Neutrophil (primary cell): ENCODE data around the gene PRAMEF1.

Source experiments
- H3K27ac ChIP-seq: fragments of 200-600 bp; sonication (generic); 2 replicates; pipeline ENCODE4 v1.5.1; 2016; ENCODE audit warnings: mild to moderate bottlenecking, moderate library complexity
- H3K27me3 ChIP-seq: fragments of 200-600 bp; sonication (generic); 2 replicates; pipeline ENCODE4 v1.6.0; 2016; ENCODE audit warnings: mild to moderate bottlenecking
- H3K36me3 ChIP-seq: fragments of 200-600 bp; sonication (generic); 2 replicates; pipeline ENCODE4 v1.5.1; 2017
- H3K4me1 ChIP-seq, 2 experiments: fragments of 200-600 bp in 1 of 2; sonication (generic) in 1 of 2; 1 replicate in 1 of 2; 2 replicates in 1 of 2; pipeline versions ENCODE4 v1.5.1 to v1.6.1; 2013 to 2016; ENCODE audit warnings: low read depth in 1 of 2, low read length in 1 of 2, mild to moderate bottlenecking in 1 of 2, moderate library complexity in 1 of 2; ENCODE audit not compliant: control insufficient read depth in 1 of 2, insufficient read depth in 1 of 2
- H3K4me3 ChIP-seq, 2 experiments: fragments of 200-600 bp in 1 of 2; sonication (generic) in 1 of 2; 1 replicate in 1 of 2; 2 replicates in 1 of 2; pipeline ENCODE4 v1.5.1; 2013 to 2016; ENCODE audit warnings: low read depth in 1 of 2, low read length in 1 of 2, mild to moderate bottlenecking in 1 of 2, moderate library complexity in 1 of 2
- H3K9me3 ChIP-seq: fragments of 200-600 bp; sonication (generic); 2 replicates; pipeline ENCODE4 v1.5.1; 2016
- CTCF ChIP-seq: fragments of 200-600 bp; sonication (generic); IDR thresholded peaks from 2 replicates; pipeline ENCODE4 v1.5.1; 2016; ENCODE audit warnings: antibody characterized with exemption

The PRAMEF1 gene

GRCh38 chr1:12761781-12762180, 29.4 kb upstream of the PRAMEF1 start:
- no peak for TF ChIP-seq CTCF
- no peaks in the 10 kb centered on the region for H3K4me1 ChIP-seq
- H3K4me3 ChIP-seq = no peak overlapping the region
- H3K27ac ChIP-seq = no peak overlapping the region
- no peaks in the 10 kb centered on the region for H3K9me3 ChIP-seq
- no peaks in the 10 kb centered on the region for H3K36me3 ChIP-seq
- peaks cover 45% of the 10 kb centered on the region for H3K27me3 ChIP-seq

- no peak for TF ChIP-seq CTCF
- Histone ChIP-seq H3K4me1 (no peaks in the 10 kb centered on the region), H3K36me3 (no peaks in the 10 kb centered on the region), H3K27ac (no peak overlapping the region), H3K9me3 (no peaks in the 10 kb centered on the region), H3K27me3 (peaks cover 47% of the 10 kb centered on the region), H3K4me3 (no peak overlapping the region)
These were observed 28.4 kb upstream of the PRAMEF1 start for GRCh38 chr1:12762766-12763165.

DNA sequence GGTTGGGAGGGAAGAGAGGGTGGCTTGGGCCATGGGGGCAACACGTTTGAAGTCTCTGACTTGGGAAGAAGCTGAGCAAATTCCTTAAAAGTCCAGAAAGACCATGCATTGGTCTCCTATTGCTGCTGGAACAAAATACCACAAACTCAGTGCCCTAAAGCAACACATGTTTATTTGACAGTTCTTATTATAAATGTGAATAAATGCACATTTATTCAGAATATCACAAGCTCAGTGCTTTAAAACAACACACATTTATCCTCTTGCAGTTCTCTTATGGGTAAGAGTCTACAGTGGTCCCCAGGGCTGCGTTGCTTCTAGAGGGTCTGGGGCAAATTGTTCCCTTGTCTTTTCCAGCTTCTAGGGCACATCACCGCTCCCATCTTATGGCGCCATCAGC, 27.7 kb upstream of the PRAMEF1 start:
- peaks cover 47% of the 10 kb centered on the region for H3K27me3 ChIP-seq
- no peaks in the 10 kb centered on the region for H3K9me3 ChIP-seq
- H3K36me3 ChIP-seq = no peaks in the 10 kb centered on the region
- no peaks in the 10 kb centered on the region for H3K4me1 ChIP-seq
- no peak overlapping the region for H3K4me3 ChIP-seq
- H3K27ac ChIP-seq = no peak overlapping the region
- TF ChIP-seq CTCF = no peak

DNA sequence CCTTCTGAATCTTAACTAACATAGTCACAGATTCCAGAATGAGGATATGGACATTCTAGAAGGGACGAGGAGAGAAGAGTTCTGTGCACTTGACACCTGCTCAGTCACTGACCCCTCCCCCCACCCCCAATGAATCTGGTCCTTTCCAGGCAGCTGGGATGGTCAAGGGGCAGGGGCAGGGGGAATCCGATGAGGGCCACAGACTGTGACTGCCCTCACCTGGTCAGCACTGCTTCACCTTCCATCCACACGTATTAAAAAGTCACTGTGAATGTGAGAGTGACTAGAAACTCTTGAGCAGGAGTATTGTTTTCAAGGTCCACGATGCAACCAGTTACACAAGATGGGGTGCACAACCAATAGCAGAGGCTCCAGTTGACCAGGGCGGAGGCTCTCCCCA, 27.2 kb upstream of the PRAMEF1 start:
- no peak overlapping the region for H3K4me3 ChIP-seq
- no peak overlapping the region for H3K27ac ChIP-seq
- no peak for TF ChIP-seq CTCF
- H3K36me3 ChIP-seq = no peaks in the 10 kb centered on the region
- peaks cover 48% of the 10 kb centered on the region for H3K27me3 ChIP-seq
- no peaks in the 10 kb centered on the region for H3K9me3 ChIP-seq
- no peaks in the 10 kb centered on the region for H3K4me1 ChIP-seq

GRCh38 chr1:12769031-12769430, 22.2 kb upstream of the PRAMEF1 start:
- no peak overlapping the region for H3K27ac ChIP-seq
- no peaks in the 10 kb centered on the region for H3K36me3 ChIP-seq
- no peak for TF ChIP-seq CTCF
- H3K9me3 ChIP-seq = no peaks in the 10 kb centered on the region
- H3K27me3 ChIP-seq = peaks cover 63% of the 10 kb centered on the region
- H3K4me3 ChIP-seq = no peak overlapping the region
- H3K4me1 ChIP-seq = no peaks in the 10 kb centered on the region

- Histone ChIP-seq H3K27me3 (peaks cover 63% of the 10 kb centered on the region), H3K27ac (no peak overlapping the region), H3K4me3 (no peak overlapping the region), H3K36me3 (no peaks in the 10 kb centered on the region), H3K9me3 (no peaks in the 10 kb centered on the region), H3K4me1 (no peaks in the 10 kb centered on the region)
- TF ChIP-seq CTCF = no peak
These were observed 21.2 kb upstream of the PRAMEF1 start for GRCh38 chr1:12769976-12770505.
